A549 (cell line): ENCODE results near the gene MVB12B.

Experiments used
- E2F6 ChIP-seq: IDR thresholded peaks from 2 replicates; pipeline ENCODE4 v1.6.1; 2012; ENCODE audit warnings: low read depth, borderline replicate concordance
- ESRRA ChIP-seq: fragments of 150-350 bp; IDR thresholded peaks from 2 replicates; pipeline ENCODE4 v1.6.1; 2014; ENCODE audit warnings: mild to moderate bottlenecking, low read length, borderline replicate concordance
- GATA3 ChIP-seq: IDR thresholded peaks from 2 replicates; pipeline ENCODE4 v1.6.1; 2012; ENCODE audit warnings: borderline replicate concordance
- POLR2A ChIP-seq: IDR thresholded peaks from 2 replicates; pipeline ENCODE4 v1.6.1; 2012; ENCODE audit warnings: mild to moderate bottlenecking, low read length
- RAD21 ChIP-seq, 2 experiments: fragments of >200 bp in 1 of 2; sonication (Bioruptor Twin) in 1 of 2; formaldehyde crosslinking in 1 of 2; IDR thresholded peaks in 1 of 2; conservative IDR thresholded peaks in 1 of 2; 2 replicates in 1 of 2; 3 replicates in 1 of 2; pipeline ENCODE4 v1.6.1; 2012 to 2018; ENCODE audit warnings: inconsistent platforms in 1 of 2
- TF ChIP-seq, protein P1 (sequence below): fragments of >200 bp; sonication (Bioruptor Twin); formaldehyde crosslinking; IDR thresholded peaks from 3 replicates; pipeline ENCODE4 v1.5.1; 2016
- TF ChIP-seq, protein P2 (sequence below): fragments of >200 bp; sonication (Bioruptor Twin); formaldehyde crosslinking; IDR thresholded peaks from 3 replicates; pipeline ENCODE4 v1.6.1; 2016

GRCh38 chr9:126481862-126482261 is 155.2 kb downstream of the MVB12B start:
- no peak for TF ChIP-seq E2F6
- no peak for TF ChIP-seq POLR2A
- TF ChIP-seq, protein P1, sequence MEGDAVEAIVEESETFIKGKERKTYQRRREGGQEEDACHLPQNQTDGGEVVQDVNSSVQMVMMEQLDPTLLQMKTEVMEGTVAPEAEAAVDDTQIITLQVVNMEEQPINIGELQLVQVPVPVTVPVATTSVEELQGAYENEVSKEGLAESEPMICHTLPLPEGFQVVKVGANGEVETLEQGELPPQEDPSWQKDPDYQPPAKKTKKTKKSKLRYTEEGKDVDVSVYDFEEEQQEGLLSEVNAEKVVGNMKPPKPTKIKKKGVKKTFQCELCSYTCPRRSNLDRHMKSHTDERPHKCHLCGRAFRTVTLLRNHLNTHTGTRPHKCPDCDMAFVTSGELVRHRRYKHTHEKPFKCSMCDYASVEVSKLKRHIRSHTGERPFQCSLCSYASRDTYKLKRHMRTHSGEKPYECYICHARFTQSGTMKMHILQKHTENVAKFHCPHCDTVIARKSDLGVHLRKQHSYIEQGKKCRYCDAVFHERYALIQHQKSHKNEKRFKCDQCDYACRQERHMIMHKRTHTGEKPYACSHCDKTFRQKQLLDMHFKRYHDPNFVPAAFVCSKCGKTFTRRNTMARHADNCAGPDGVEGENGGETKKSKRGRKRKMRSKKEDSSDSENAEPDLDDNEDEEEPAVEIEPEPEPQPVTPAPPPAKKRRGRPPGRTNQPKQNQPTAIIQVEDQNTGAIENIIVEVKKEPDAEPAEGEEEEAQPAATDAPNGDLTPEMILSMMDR, result no peak
- TF ChIP-seq, protein P2, sequence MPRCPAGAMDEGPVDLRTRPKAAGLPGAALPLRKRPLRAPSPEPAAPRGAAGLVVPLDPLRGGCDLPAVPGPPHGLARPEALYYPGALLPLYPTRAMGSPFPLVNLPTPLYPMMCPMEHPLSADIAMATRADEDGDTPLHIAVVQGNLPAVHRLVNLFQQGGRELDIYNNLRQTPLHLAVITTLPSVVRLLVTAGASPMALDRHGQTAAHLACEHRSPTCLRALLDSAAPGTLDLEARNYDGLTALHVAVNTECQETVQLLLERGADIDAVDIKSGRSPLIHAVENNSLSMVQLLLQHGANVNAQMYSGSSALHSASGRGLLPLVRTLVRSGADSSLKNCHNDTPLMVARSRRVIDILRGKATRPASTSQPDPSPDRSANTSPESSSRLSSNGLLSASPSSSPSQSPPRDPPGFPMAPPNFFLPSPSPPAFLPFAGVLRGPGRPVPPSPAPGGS, result no peak
- no peak for TF ChIP-seq GATA3
- no peak for TF ChIP-seq ESRRA
- TF ChIP-seq RAD21 (conservative IDR thresholded peaks at IDR 0.05 in 1 of 2, IDR thresholded peaks at IDR 0.05 in 1 of 2), result no peak
